NCI-H345 (cell line): Measurements from ENCODE around the gene TMEM101.
"Not testable (repeated sequence)": the region's sequence is repeated elsewhere in the genome, so short reads cannot be mapped to it uniquely, and the experiment has no call there.

Source experiments
- DNase-seq: peaks from one replicate; lab custom pipeline; 2025; lab: John Stamatoyannopoulos, UW

TMEM101 gene

GRCh38 chr17:44024271-44024663 lies 9.5 kb upstream of the TMEM101 start:
- DNase-seq, result peak; percentile 86

- no peak for DNase-seq
Measured at GRCh38 chr17:44023545-44024270, 8.9 kb upstream of the TMEM101 start.

- no peak for DNase-seq
Measured at GRCh38 chr17:44022246-44022645, 7.5 kb upstream of the TMEM101 start.

GRCh38 chr17:44021227-44021626 lies 6.5 kb upstream of the TMEM101 start:
- not testable (repeated sequence) for DNase-seq

- DNase-seq, result no peak
Measured at GRCh38 chr17:44014133-44014436, 678 bp downstream of the TMEM101 start.

- no peak for DNase-seq
Measured at GRCh38 chr17:44012874-44013273, 1.9 kb downstream of the TMEM101 start.

- no peak for DNase-seq
Measured at GRCh38 chr17:44012391-44012790, 2.4 kb downstream of the TMEM101 start.

GRCh38 chr17:44011876-44012275 lies 2.9 kb downstream of the TMEM101 start:
- DNase-seq, result no peak

- DNase-seq, result no peak
Measured at GRCh38 chr17:44010966-44011647, 3.7 kb downstream of the TMEM101 start.

GRCh38 chr17:44008205-44008909 lies 6.4 kb downstream of the TMEM101 start:
- no peak for DNase-seq

- DNase-seq, result no peak
Measured at GRCh38 chr17:44007346-44008204, 7.2 kb downstream of the TMEM101 start.

GRCh38 chr17:44006598-44007345 lies 8.0 kb downstream of the TMEM101 start:
- peak; percentile 95 for DNase-seq

- DNase-seq, result peak; percentile 45
Measured at GRCh38 chr17:44006272-44006597, 8.5 kb downstream of the TMEM101 start.

GRCh38 chr17:44005527-44006271 lies 9.1 kb downstream of the TMEM101 start:
- DNase-seq, result peak; percentile 45

GRCh38 chr17:44004761-44005526 lies 9.8 kb downstream of the TMEM101 start:
- DNase-seq, result peak; percentile 25

- DNase-seq, result peak; percentile 8
Measured at GRCh38 chr17:44004077-44004760, 10.5 kb downstream of the TMEM101 start, which contains the start of gene NAGS. TSS of gene NAGS (plus strand) at chr17:44004622. CDS start at chr17:44004664, 42 bp downstream.

- no peak for DNase-seq
Measured at GRCh38 chr17:44002141-44002848, 12.5 kb downstream of the TMEM101 start.

GRCh38 chr17:44001461-44001920 lies 13.3 kb downstream of the TMEM101 start:
- DNase-seq, result no peak
